Activated CD4-positive, alpha-beta memory T cell treated with anti-CD3 and anti-CD28 coated beads for 36 hours (primary cell): ENCODE data around the gene FAM13B. TPM values are rescaled to one million over a fixed set of nuclear protein-coding genes. Genes with fewer than 3 reads are reported as not detected.
A peak's percentile ranks its signal among the peaks of the same experiment; 100 is the strongest.
"Not testable (repeated sequence)": the region's sequence is repeated elsewhere in the genome, so short reads cannot be mapped to it uniquely, and the experiment has no call there.

ENCODE experiments used
- CTCF ChIA-PET: fragments of 350-600 bp; sonication (Branson Sonifier 250); formaldehyde crosslinking; loops from one replicate; lab custom pipeline; 2021; ENCODE audit warnings: antibody characterized with exemption, inconsistent platforms; lab: Charles Lee
- POLR2A ChIA-PET: fragments of 350-600 bp; sonication (Branson Sonifier 250); formaldehyde crosslinking; loops from one replicate; lab custom pipeline; 2021; ENCODE audit warnings: antibody characterized with exemption; lab: Charles Lee
- DNase-seq: peaks from one replicate; pipeline ENCODE4 v3.0.0-alpha.2; 2020
- H3K27ac Mint-ChIP-seq: one replicate; pipeline ENCODE4 v1.8.0; 2021; ENCODE audit warnings: mixed read lengths
- H3K27me3 Mint-ChIP-seq: one replicate; pipeline ENCODE4 v1.8.0; 2021; ENCODE audit warnings: mixed read lengths
- H3K36me3 Mint-ChIP-seq: one replicate; pipeline ENCODE4 v1.8.0; 2021; ENCODE audit warnings: mixed read lengths
- H3K4me1 Mint-ChIP-seq: one replicate; pipeline ENCODE4 v1.8.0; 2021; ENCODE audit warnings: low read depth, mixed read lengths
- H3K4me3 Mint-ChIP-seq: one replicate; pipeline ENCODE4 v1.8.0; 2021; ENCODE audit warnings: mild to moderate bottlenecking, mixed read lengths
- H3K9me3 Mint-ChIP-seq: one replicate; pipeline ENCODE4 v1.8.0; 2021; ENCODE audit warnings: mixed read lengths
- intact Hi-C: fragments of 100-400 bp; cut with micrococcal nuclease; formaldehyde crosslinking; loops from one replicate; pipeline ENCODE4 v1.15.1; 2023
- total RNA-seq, 2 experiments: library from RNA; stranded (reverse); gene quantifications; one replicate each; pipeline ENCODE4 v1.2.3, GENCODE V29; 2021

FAM13B gene
- total RNA-seq, 2 experiments from 2014 or later, result 11.5 to 13.8 TPM

- Mint-ChIP-seq H3K27me3 (no peaks in the 10 kb centered on the region), H3K4me3 (no peak overlapping the region), H3K27ac (no peak overlapping the region), H3K9me3 (no peaks in the 10 kb centered on the region), H3K36me3 (peaks cover 20% of the 10 kb centered on the region), H3K4me1 (no peaks in the 10 kb centered on the region)
- ChIA-PET POLR2A (no interaction called here), CTCF (no interaction called here)
- no peak for DNase-seq
- intact Hi-C loops, result no loop called here
These were observed 72.7 kb downstream of the FAM13B start for GRCh38 chr5:137960141-137960540.

- CTCF ChIA-PET, result no interaction called here
- no peaks in the 10 kb centered on the region for H3K9me3 Mint-ChIP-seq
- no peak for DNase-seq
- H3K36me3 Mint-ChIP-seq, result peaks cover 20% of the 10 kb centered on the region
- H3K27ac Mint-ChIP-seq, result no peak overlapping the region
- POLR2A ChIA-PET, result no interaction called here
- no peaks in the 10 kb centered on the region for H3K27me3 Mint-ChIP-seq
- no peak overlapping the region for H3K4me3 Mint-ChIP-seq
- no peaks in the 10 kb centered on the region for H3K4me1 Mint-ChIP-seq
- intact Hi-C loops, result no loop called here
These were observed 73.4 kb downstream of the FAM13B start for GRCh38 chr5:137959488-137959887.

- peaks cover 26% of the 10 kb centered on the region for H3K36me3 Mint-ChIP-seq
- no peaks in the 10 kb centered on the region for H3K4me1 Mint-ChIP-seq
- CTCF ChIA-PET, result no interaction called here
- H3K4me3 Mint-ChIP-seq, result no peak overlapping the region
- H3K9me3 Mint-ChIP-seq, result no peaks in the 10 kb centered on the region
- no peak for DNase-seq
- POLR2A ChIA-PET, result no interaction called here
- no peaks in the 10 kb centered on the region for H3K27me3 Mint-ChIP-seq
- intact Hi-C loops, result no loop called here
- no peak overlapping the region for H3K27ac Mint-ChIP-seq
These were observed 74.9 kb downstream of the FAM13B start for GRCh38 chr5:137957948-137958347.

GRCh38 chr5:137954131-137954879 lies 78.6 kb downstream of the FAM13B start:
- Mint-ChIP-seq H3K9me3 (no peaks in the 10 kb centered on the region), H3K27me3 (no peaks in the 10 kb centered on the region), H3K36me3 (peaks cover 29% of the 10 kb centered on the region), H3K27ac (no peak overlapping the region), H3K4me1 (no peaks in the 10 kb centered on the region), H3K4me3 (no peak overlapping the region)
- intact Hi-C loops, result no loop called here
- CTCF ChIA-PET, result interaction anchor here (0.8 to 3.5 kb wide), 5 partner anchors 18 to 175 kb away, joined by 3 to 13 read pairs (median 3); no protein-coding TSS in a partner anchor
- no peak for DNase-seq
- POLR2A ChIA-PET, result interaction anchor here (1.0 kb wide), 1 partner anchor 35 kb away, joined by 3 read pairs; no protein-coding TSS in a partner anchor

GRCh38 chr5:137945825-137946224 lies 87.1 kb downstream of the FAM13B start:
- H3K9me3 Mint-ChIP-seq, result no peaks in the 10 kb centered on the region
- POLR2A ChIA-PET, result no interaction called here
- CTCF ChIA-PET, result no interaction called here
- no peak overlapping the region for H3K4me3 Mint-ChIP-seq
- no peaks in the 10 kb centered on the region for H3K4me1 Mint-ChIP-seq
- H3K36me3 Mint-ChIP-seq, result peaks cover 63% of the 10 kb centered on the region
- intact Hi-C loops, result no loop called here
- no peak overlapping the region for H3K27ac Mint-ChIP-seq
- H3K27me3 Mint-ChIP-seq, result no peaks in the 10 kb centered on the region
- DNase-seq, result no peak

- CTCF ChIA-PET, H3K9me3 Mint-ChIP-seq, H3K4me1 Mint-ChIP-seq, H3K27me3 Mint-ChIP-seq, DNase-seq, intact Hi-C loops, H3K4me3 Mint-ChIP-seq, H3K27ac Mint-ChIP-seq: not testable (repeated sequence)
- POLR2A ChIA-PET, result interaction anchor here (1.1 kb wide), 1 partner anchor 11 kb away, joined by 4 read pairs; no protein-coding TSS in a partner anchor
- H3K36me3 Mint-ChIP-seq, result peaks cover 70% of the 10 kb centered on the region
These were observed 88.6 kb downstream of the FAM13B start for GRCh38 chr5:137944280-137944679.

- intact Hi-C loops, result loop anchor here (2.0 to 10.0 kb wide), 3 partner anchors 57 to 185 kb away; partner anchors contain the start of genes FAM13B and HNRNPA0
- H3K27ac Mint-ChIP-seq, result peak overlapping the region; percentile 77
- no peaks in the 10 kb centered on the region for H3K27me3 Mint-ChIP-seq
- H3K36me3 Mint-ChIP-seq, result peaks cover 50% of the 10 kb centered on the region
- no peak overlapping the region for H3K4me3 Mint-ChIP-seq
- no peaks in the 10 kb centered on the region for H3K9me3 Mint-ChIP-seq
- ChIA-PET CTCF (no interaction called here), POLR2A (no interaction called here)
- peaks cover 18% of the 10 kb centered on the region for H3K4me1 Mint-ChIP-seq
- no peak for DNase-seq
These were observed 93.5 kb downstream of the FAM13B start for GRCh38 chr5:137939331-137939730.

GRCh38 chr5:137938751-137939143 lies 94.1 kb downstream of the FAM13B start:
- intact Hi-C loops, result loop anchor here (2.0 to 10.0 kb wide), 3 partner anchors 58 to 184 kb away; partner anchors contain the start of genes FAM13B and HNRNPA0
- peak overlapping the region; percentile 77 for H3K27ac Mint-ChIP-seq
- ChIA-PET CTCF (no interaction called here), POLR2A (no interaction called here)
- no peaks in the 10 kb centered on the region for H3K27me3 Mint-ChIP-seq
- DNase-seq, result no peak
- no peaks in the 10 kb centered on the region for H3K9me3 Mint-ChIP-seq
- H3K36me3 Mint-ChIP-seq, result peaks cover 44% of the 10 kb centered on the region
- peaks cover 18% of the 10 kb centered on the region for H3K4me1 Mint-ChIP-seq
- H3K4me3 Mint-ChIP-seq, result no peak overlapping the region

GRCh38 chr5:137937994-137938750 lies 94.7 kb downstream of the FAM13B start:
- DNase-seq, result peak; percentile 28

GRCh38 chr5:137935694-137936093 lies 97.2 kb downstream of the FAM13B start:
- DNase-seq, result no peak
- intact Hi-C loops, result loop anchor here (10.0 kb wide), 1 partner anchor 181 kb away; the partner anchor contains the start of gene HNRNPA0
- Mint-ChIP-seq H3K9me3 (no peaks in the 10 kb centered on the region), H3K4me3 (no peak overlapping the region), H3K4me1 (peaks cover 18% of the 10 kb centered on the region), H3K36me3 (peaks cover 28% of the 10 kb centered on the region), H3K27me3 (no peaks in the 10 kb centered on the region), H3K27ac (no peak overlapping the region)
- ChIA-PET POLR2A (no interaction called here), CTCF (interaction anchor here (0.6 to 0.9 kb wide), 3 partner anchors 18 to 91 kb away, joined by 3 read pairs; no protein-coding TSS in a partner anchor)

More at GRCh38 chr5:137937994-137938750, 94.7 kb downstream of the FAM13B start:
- CTCF ChIA-PET, result no interaction called here
- H3K27me3 Mint-ChIP-seq, result no peaks in the 10 kb centered on the region
- peaks cover 44% of the 10 kb centered on the region for H3K36me3 Mint-ChIP-seq
- no peak overlapping the region for H3K27ac Mint-ChIP-seq
- intact Hi-C loops, result loop anchor here (2.0 to 10.0 kb wide), 3 partner anchors 59 to 183 kb away; partner anchors contain the start of genes FAM13B and HNRNPA0
- H3K4me3 Mint-ChIP-seq, result no peak overlapping the region
- H3K9me3 Mint-ChIP-seq, result no peaks in the 10 kb centered on the region
- POLR2A ChIA-PET, result interaction anchor here (1.0 to 1.1 kb wide), 2 partner anchors 56 to 59 kb away, joined by 3 read pairs; no protein-coding TSS in a partner anchor
- H3K4me1 Mint-ChIP-seq, result peaks cover 18% of the 10 kb centered on the region

GRCh38 chr5:137935190-137935589 lies 97.7 kb downstream of the FAM13B start:
- Mint-ChIP-seq H3K27ac (no peak overlapping the region), H3K4me3 (no peak overlapping the region), H3K4me1 (peaks cover 18% of the 10 kb centered on the region), H3K9me3 (no peaks in the 10 kb centered on the region), H3K36me3 (peaks cover 24% of the 10 kb centered on the region), H3K27me3 (no peaks in the 10 kb centered on the region)
- ChIA-PET CTCF (interaction anchor here (0.6 to 0.9 kb wide), 2 partner anchors 56 to 91 kb away, joined by 3 read pairs; no protein-coding TSS in a partner anchor), POLR2A (no interaction called here)
- intact Hi-C loops, result loop anchor here (10.0 kb wide), 1 partner anchor 180 kb away; the partner anchor contains the start of gene HNRNPA0
- DNase-seq, result no peak

GRCh38 chr5:137933491-137933911 lies 99.4 kb downstream of the FAM13B start:
- DNase-seq, result no peak
- no peaks in the 10 kb centered on the region for H3K27me3 Mint-ChIP-seq
- CTCF ChIA-PET, result no interaction called here
- H3K27ac Mint-ChIP-seq, result no peak overlapping the region
- peaks cover 7% of the 10 kb centered on the region for H3K4me1 Mint-ChIP-seq
- H3K9me3 Mint-ChIP-seq, result no peaks in the 10 kb centered on the region
- H3K4me3 Mint-ChIP-seq, result no peak overlapping the region
- POLR2A ChIA-PET, result interaction anchor here (1.0 kb wide), 1 partner anchor 11 kb away, joined by 4 read pairs; no protein-coding TSS in a partner anchor
- H3K36me3 Mint-ChIP-seq, result peaks cover 10% of the 10 kb centered on the region
- intact Hi-C loops, result loop anchor here (10.0 kb wide), 1 partner anchor 179 kb away; the partner anchor contains the start of gene HNRNPA0
